NCI-H748 treated with DMSO at 0.1 percent for 48 hours (cell line): Measurements from ENCODE around the gene FRRS1.

Experiments used
- DNase-seq: peaks from one replicate; lab custom pipeline; 2025; lab: John Stamatoyannopoulos, UW

The FRRS1 gene

DNA sequence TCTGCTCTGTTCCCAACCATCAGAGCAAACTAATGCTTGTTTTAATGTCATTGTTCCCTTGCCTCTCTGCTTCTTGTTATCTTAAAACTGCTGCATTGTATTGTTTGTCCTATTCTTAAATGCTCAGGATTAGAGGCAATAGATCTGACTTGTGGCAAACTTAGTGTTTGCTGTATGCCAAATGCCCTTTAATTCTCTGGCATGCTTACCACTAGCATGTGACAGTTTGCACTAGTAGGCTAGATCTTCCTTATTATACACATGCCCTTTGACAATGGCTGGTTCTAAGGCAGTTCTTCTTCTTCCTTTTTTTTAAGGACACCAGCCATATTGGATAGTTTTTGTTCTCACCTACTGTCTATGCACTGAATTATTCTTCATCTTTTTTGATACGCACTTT, 90.4 kb downstream of the FRRS1 start:
- DNase-seq: no peak

DNA sequence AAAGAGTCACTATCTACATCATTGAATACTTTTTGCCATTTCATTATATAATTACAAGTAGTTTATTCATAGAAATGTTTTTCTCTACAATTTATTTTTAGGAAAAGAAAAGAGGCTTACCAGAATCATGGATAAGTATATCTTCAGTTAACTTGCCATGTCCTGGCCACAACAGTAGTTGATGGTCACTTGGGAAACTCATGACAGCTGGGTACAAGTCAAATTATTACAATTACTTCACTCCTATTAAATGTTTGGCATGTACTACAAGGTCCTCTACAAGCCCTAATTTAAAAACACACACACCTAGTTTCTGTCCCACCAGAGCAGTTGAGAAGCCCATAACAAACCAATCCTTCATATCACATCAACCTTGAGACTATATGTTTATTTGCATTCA, 91.1 kb downstream of the FRRS1 start:
- DNase-seq: no peak

DNA sequence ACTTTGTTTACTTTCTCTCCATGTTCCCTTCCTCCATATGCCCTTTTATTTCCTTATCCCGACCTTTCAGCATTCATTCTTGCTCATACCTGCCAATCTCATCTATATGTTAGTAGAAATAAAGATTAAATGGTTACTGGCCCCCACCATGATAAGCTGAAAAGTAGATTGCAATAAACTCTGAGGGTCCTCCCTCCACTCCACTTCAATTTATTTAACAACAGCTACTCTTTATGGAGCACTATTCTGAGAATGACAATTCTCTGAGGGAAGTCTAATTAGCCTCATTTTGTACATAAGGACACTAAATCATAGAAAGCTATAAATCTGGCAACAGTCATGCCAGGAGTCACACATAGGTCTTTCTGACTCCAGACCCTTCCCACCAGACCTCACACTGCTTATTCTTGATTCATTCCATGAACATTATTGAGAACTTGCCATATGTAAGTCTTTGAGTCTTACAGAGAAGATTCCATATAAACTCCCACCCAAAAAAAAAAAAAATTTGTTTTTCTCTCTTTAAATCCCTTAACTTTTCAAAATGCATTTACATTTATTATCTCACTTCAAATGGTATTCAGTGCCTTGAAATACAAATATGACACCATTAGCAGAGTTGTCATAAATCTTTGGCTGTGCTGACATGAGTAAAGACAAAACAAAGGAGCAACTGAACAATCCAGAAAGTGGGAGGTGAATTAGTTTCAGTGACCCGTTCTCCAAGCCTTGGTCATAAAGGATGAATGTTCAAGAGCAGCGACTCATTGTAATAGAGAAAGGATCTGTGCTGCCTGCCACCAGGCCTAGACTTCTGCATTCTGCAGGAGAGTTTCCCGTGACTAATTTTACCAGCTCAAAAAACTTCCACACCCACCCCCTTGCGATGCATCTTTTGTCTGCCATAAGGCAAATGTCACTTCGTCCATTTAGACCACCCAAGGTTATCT, 92.0 kb downstream of the FRRS1 start:
- no peak for DNase-seq

DNA sequence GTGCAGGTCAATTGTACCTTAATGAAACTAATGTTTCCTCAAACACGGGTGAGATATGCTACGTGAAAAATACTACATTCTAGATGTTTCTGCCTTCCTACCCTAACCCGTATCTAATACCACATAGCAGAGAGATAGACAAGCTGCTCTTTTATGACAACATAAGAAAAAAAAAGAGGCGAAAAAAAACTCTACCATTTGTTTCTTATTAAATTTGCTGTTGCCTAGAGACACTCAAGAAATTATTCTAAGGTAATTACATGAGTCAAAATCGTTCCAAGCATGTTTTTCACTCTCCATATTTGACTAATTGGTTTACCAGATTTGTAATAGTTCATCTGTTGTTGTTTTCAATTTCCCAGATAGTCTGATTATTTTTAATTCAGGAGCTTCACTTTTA, 93.1 kb downstream of the FRRS1 start:
- DNase-seq: no peak

GRCh38 chr1:99672530-99673213, 93.8 kb downstream of the FRRS1 start:
- DNase-seq: no peak

DNA sequence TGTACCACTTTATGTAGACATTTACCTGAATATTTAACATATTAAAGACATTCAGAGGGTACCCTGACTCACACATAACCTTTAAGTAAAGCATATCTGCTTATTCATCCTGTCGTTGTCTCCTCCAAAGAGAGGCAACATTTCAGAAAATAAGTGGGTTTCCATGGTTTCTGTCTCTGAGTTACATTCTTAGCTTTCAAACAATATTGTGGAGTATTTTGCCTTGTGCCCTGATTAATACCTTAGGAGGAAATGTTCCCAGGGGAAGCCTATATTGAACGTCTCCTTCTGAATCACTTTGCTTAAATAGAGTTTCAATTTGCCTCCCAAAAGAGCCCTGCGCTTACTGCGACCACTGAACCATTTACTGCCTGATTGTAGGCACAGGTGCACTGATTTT, 94.4 kb downstream of the FRRS1 start:
- DNase-seq: no peak

GRCh38 chr1:99670583-99670982, 95.9 kb downstream of the FRRS1 start:
- no peak for DNase-seq

GRCh38 chr1:99669821-99670220, 96.6 kb downstream of the FRRS1 start:
- no peak for DNase-seq

DNA sequence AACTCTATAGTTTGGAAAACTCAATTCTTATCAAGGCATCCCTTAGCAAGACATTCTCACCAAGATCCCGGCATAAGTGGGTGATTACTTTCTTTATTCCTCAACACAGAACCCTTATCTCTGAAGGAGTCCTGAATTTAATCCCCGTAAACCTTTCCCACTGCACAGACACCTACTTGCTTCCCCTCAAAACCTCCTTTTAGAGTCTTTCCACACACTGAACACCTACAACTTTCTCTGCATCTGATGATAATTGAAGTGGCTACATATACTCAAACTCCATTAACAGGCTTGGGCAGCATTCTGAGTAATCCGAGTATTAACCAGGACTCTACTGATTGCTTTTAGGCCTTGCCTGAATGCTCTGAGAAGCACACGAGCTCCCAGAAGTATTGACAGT, 97.1 kb downstream of the FRRS1 start:
- no peak for DNase-seq

GRCh38 chr1:99665212-99665611, 101.2 kb downstream of the FRRS1 start:
- no peak for DNase-seq

DNA sequence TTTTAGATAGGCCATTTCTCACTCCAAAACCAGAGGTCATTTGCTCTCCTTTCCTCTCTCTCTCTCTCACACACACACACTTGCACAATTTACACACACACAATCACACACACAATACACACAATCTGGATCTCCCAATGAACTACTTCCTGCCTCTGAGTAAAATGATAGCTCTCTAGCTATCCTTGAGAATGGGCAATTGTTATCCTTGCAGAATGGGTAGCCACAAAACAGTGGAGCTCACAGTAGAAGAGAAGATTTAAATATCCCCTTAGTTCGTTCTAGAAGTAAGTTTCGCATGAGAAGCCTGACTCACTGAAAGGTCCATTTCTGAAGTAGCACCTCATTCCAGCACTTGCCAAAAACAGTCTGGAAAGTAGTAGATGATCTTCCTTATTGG, 102.9 kb downstream of the FRRS1 start:
- no peak for DNase-seq

DNA sequence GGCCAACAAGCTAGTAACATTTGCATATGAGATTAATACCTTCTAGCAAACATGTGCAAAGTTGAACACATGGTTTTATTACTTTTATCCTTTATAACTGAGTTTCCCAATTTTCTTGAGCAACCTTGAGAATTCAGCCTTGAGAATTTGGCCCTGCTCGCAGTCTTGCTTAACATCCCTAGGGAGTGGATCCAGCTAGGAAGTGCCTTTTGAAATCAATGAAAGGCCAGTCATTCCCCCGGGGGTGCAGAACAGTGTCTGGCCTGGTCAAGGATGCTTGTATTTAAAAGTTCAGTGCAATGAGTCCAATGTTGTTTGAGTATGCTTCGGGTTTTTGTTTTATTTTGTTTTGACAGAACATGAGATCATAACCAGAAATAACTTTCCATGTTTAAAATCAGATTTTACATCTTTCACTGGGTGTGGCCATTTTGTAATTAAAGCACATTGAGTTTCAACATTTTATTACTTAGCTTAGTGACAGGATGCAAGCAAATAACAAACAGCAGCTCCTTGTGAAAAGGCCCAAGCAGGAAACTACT, 103.8 kb downstream of the FRRS1 start:
- DNase-seq: no peak

DNA sequence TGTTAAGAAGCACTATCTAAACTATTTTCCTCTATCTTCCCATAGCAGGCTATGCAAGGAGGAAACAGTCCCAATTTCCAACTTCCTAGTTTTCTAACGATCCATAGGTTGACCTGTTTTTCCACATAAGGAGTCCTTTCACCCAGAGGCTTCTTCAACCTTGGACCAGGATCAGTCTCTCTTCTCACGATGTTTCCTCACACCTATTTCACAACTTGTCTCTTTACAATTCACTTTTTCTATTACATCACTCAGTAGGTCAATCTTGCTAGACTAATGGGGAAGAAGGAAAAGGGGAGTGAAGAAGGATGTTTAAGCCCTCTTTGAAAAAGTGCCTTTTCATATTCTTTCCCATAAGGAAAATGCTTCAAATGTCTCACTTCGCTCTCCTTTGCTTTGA, 104.7 kb downstream of the FRRS1 start:
- no peak for DNase-seq

- DNase-seq: no peak
Observed at GRCh38 chr1:99660496-99660895, 105.9 kb downstream of the FRRS1 start.

DNA sequence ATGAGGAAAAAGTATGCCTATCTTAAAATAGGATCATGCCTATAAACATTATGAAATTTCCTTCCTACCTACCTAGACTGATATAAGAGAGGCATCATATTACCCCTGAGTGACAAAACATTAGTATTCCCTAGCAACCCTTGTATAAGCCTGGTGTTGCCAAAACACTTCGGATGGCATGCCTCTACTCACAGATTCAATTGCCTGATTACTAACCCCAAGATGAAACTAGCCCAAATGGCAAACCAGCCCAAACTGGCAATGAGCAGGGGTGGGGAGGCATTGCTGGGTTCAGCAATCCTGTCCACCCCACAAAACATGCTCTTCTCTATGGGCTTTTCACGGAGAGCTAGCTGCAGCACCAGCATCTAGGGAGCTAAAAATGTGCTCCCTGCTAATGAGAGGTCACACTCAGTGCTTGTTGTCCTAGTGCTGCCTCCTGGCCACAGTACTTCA, 106.7 kb downstream of the FRRS1 start:
- no peak for DNase-seq
